Medulla oblongata (tissue), 1 donor: Measurements from ENCODE around the gene TEX13A.
"Not testable (repeated sequence)": the region's sequence is repeated elsewhere in the genome, so short reads cannot be mapped to it uniquely, and the experiment has no call there.

ENCODE experiments used
- DNase-seq: peaks from one replicate; pipeline ENCODE4 v3.0.0-alpha.2; 2015; ENCODE audit errors: extremely low spot score

The TEX13A gene, protein sequence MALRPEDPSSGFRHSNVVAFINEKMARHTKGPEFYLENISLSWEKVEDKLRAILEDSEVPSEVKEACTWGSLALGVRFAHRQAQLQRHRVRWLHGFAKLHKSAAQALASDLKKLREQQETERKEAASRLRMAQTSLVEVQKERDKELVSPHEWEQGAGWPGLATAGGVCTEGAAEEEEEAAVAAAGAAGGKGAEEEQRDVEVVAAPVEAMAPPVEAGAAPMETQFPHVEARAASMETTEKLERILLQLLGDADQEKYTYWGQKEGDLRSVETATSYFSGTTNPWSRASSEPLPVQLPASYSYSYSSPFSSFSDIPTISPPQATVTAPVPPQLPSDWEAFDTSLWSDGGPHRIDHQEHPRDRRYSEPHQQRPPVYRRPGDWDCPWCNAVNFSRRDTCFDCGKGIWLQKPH

DNA sequence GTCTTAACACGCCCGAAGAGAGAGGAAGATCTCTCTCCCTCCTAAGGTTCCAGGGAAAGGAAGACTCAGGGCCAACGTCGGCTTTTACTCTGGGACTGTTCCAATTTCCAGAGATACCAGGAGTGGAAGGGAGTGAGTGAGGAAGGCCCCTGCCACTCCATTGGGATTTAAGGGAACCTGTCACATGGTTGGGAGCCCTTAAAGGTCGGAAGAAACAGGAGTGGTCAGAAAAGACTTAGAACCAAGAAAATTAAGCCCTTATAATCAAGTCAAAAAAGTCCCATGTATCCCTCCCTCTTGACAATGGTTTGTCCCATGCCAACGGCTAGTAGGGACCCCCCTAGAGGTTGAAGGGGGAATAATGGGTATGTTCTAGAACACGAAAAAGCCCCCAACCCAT, at the start of gene TEX13A:
Gene TEX13A, minus strand, starts transcription at position 59 of the 400 bp plus-strand sequence. CDS start 297 bp downstream, outside the sequence.
- DNase-seq: no peak

- DNase-seq: no peak
These were observed 48.9 kb upstream of the TEX13A start for GRCh38 chrX:105269386-105269785.

GRCh38 chrX:105267167-105267566, 46.7 kb upstream of the TEX13A start:
- DNase-seq: no peak

DNA sequence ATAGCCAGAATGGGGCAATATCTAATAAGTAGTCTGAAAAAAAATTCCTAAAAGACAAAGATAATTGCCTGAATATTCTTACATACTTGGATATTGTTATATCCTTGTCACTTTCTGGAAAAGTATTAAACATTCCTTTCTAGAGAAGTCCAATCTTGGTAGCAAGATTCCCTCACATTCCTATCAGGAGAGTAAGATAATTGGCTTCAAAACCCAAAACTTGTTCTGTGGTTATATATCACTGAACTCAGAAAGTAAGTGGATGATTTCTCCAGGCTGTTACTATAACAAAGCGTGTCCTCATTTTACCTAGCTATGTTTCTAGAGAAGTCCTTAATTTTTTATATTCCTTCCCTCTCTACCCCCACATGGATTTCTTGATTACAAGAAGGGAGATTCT, 46.0 kb upstream of the TEX13A start:
- DNase-seq: no peak

GRCh38 chrX:105265093-105265492, 44.6 kb upstream of the TEX13A start:
- no peak for DNase-seq

GRCh38 chrX:105263801-105264200, 43.3 kb upstream of the TEX13A start:
- DNase-seq: no peak

DNA sequence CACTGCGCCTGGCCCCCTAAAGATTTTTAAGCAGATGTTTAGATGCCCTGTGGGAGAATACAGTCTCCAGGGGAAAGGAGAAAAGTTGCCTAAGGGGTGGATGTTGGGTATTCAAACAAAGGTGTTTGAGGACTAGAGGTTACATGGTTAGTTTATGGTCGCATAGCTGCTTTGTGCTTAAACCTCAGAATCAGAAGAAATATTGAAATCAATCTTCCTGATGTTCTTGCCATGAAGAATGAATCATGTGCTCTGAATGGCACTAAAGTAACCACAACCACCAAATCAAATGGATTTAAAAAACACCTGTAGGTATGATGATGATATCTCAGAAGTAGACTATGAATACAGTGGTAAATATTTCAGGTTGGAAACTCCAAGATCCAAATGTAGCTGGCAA, 42.7 kb upstream of the TEX13A start:
- DNase-seq: no peak

- DNase-seq: no peak
These were observed 40.0 kb upstream of the TEX13A start for GRCh38 chrX:105260291-105261043.

DNA sequence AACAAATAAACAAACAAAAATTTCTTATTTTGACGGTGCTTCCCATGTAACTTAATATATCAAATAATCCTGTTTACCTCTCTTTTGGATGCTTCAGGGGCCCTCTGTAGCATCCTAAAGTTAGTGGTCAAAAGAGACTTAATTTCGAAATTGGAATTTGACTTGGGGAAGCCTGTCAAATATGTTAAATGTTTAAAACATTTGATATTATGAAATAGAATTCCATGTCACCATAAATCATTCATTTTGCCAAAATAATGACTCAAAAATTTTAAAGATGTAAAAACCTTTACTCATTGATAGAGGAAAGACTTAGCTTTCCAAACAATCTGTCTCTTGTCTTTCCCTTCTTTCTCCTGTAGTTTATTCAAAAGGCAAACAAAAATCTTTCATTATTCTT, 20.6 kb upstream of the TEX13A start:
- DNase-seq: no peak

GRCh38 chrX:105237407-105237806, 16.9 kb upstream of the TEX13A start:
- DNase-seq: not testable (repeated sequence)

DNA sequence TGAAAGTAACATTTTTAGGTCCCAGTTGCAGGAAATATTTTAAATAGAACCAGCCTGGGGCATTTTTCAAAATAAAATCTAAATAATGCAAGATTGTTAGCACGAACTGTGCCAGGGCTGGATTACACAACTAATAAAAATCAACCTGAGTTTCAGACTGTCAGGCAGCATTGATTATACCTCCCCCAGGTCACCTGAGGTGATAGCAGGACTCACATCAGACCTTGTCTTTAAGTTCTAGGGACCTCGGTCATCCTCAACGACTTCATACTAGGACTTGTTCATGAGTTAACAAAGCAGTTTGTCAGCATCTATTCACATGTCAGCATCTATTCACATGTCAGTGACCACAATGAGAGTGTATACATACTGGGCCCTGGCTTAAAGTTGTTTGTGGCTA, 8.7 kb upstream of the TEX13A start:
- no peak for DNase-seq

GRCh38 chrX:105228602-105229001, 8.1 kb upstream of the TEX13A start:
- DNase-seq: no peak

DNA sequence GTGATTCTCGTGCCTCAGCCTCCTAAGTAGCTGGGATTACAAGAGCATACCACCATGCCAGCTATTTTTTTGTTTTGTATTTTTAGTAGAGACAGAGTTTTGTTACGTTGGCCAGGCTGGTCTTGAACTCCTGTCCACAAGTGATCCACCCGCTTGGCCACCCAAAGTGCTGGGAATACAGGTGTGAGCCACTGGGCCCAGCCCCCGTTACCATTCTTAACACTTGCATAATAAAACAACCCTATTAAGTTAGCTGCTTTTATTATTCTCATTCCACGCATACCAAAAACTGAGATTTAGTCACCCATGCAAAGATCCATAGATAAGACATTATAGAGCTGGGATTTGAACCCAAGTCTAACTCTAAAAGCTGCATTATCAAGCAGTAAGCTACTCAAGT, 6.0 kb upstream of the TEX13A start:
- DNase-seq: no peak

- no peak for DNase-seq
These were observed 880 bp upstream of the TEX13A start for GRCh38 chrX:105221374-105221773.

DNA sequence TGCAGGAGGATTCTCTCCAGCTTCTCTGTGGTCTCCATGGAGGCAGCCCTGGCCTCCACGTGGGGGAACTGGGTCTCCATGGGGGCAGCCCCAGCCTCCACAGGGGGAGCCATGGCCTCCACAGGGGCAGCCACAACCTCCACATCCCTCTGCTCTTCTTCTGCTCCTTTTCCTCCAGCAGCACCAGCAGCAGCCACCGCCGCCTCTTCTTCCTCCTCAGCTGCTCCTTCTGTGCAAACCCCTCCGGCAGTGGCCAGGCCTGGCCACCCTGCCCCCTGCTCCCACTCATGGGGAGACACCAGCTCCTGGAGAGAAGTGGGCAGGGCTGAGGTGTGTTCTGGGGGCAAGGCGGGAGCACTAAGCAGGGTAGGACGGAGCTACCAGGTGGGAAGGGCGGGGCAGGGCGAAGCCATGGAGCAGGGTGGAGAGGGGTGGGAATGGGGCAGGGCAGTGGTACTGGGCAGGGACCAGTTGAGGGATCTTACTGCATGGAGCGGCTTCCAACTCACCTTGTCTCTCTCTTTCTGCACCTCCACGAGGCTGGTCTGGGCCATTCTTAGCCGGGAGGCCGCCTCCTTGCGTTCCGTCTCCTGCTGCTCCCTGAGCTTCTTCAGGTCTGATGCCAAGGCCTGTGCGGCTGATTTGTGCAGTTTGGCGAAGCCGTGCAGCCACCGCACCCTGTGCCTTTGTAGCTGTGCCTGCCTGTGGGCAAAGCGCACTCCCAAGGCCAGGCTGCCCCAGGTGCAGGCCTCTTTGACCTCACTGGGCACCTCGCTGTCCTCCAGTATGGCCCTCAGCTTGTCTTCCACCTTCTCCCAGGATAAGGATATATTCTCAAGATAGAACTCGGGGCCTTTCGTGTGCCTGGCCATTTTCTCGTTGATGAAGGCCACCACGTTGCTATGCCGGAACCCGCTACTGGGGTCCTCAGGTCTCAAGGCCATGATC, 766 bp downstream of the TEX13A start:
- DNase-seq: no peak

GRCh38 chrX:105211066-105211575, 9.4 kb downstream of the TEX13A start:
- DNase-seq: no peak

- DNase-seq: no peak
These were observed 10.2 kb downstream of the TEX13A start for GRCh38 chrX:105210258-105210657.

DNA sequence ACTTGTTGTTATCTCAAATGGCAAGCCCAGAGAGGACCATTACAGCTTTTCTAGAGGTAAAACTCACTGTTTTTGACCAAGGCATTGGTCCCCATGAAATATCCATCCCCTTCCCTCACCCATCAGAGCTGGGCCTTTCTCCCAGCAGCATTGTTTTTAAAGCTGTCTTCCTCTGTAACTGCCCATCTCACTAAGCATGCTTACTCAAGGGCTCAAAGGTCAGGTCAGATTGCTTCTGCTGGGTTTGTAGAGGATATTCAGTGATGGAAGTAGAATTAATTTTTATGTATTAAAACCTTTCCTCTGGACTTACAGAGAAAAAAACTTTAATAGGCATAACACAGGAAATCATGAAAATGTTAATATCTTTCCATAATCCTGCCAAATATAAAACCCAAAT, 11.1 kb downstream of the TEX13A start:
- no peak for DNase-seq

DNA sequence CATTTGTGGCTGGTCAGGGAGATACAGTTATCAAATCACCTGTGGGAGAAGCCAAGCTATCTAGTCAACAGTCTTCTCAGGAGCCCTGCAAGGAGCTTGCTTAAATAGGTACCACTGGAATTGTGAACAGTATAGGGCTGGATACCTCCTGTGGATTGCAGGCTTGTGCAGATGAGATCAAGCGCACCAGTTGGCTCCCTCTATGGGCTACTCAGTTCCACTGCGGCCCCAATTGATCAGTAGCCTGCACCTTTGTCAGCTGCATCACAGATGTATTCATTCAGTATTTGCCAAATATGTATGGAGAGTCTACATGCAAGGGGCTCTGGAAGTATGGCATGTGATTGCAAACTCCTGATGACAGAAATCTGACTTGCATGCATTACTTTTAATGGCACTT, 28.6 kb downstream of the TEX13A start:
- DNase-seq: no peak

GRCh38 chrX:105190252-105190853, 30.1 kb downstream of the TEX13A start:
- DNase-seq: peak; percentile 4

DNA sequence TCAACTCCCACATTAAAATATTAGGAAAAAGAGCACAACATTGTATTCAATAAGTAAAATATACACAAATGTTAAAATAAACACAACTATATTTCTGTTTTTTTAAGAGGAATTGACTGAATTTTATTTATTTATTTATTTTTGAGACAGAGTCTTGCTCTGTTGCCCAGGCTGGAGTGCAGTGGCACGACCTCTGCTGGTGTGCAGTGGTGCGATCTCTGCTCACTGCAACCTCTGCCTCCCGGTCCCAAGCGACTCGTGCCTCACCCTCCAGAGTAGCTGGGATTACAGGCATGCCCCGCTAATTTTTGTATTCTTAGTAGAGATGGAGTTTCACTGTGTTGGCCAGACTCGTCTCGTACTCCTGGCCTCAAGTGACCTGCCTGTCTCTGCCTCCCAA, 31.4 kb downstream of the TEX13A start:
- no peak for DNase-seq
